ENCODE measurements around the gene SCAF4.

SCAF4 gene

GRCh38 chr21:31711745-31712285, 20.1 kb downstream of the SCAF4 start:
- no peak for DNase-seq

DNA sequence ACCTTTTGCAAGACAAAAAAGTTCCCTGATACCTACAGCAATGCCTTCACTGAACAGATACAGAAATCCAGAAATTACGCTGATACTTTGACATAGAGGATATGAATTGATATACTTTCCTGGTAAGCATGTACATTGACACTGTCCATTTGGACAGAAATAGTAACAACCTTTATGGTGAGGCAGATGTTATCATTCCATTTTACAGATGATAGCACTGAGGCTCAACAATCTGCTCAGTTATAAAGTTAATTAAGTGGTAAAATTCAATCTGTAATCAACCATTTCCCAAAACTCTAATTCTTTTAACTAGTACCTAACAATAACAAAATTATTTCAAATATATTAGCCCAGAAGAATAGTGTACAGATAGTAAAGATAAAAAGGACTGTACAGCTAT, 20.6 kb downstream of the SCAF4 start:
- DNase-seq = no peak

- DNase-seq = no peak
Observed at GRCh38 chr21:31710586-31710985, 21.3 kb downstream of the SCAF4 start.

GRCh38 chr21:31708541-31708940, 23.4 kb downstream of the SCAF4 start:
- no peak for DNase-seq

DNA sequence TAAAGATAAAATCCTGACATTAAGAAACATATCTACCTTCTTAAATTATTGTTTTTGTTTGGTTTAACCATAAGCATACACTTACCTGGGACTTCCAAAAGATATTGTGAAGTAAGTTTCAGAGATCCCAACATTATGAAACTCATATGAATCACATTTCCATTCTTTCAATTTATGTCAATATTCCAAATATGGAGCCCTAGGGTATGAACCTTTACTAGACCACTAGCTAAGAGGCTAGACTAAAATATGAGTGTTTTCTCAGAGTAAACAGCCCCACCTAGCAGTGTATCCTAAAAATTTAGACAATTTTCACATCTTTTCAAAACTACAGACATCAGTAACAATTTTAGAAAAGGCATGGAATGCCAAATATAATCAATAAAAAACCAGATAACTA, 24.4 kb downstream of the SCAF4 start:
- no peak for DNase-seq

DNA sequence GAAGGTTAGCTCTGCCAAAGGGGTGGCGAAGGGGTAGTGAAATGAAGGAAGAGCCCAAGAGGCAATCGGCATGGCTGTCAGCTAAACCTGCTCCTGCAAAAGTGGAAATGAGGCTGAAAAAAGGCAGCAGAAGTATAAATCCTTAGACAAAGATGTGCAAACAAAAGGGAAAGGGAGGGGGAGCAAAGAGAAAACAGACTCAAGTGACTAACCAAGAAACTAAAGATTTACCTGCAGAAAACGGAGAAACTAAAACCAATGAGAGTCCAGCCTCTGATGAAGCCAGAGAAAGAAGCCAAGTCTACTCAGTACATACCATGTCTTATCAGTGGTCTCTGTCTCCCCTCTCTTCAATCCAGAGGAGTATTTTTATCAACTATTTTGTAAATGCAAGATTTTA, 25.4 kb downstream of the SCAF4 start:
- DNase-seq = no peak

DNA sequence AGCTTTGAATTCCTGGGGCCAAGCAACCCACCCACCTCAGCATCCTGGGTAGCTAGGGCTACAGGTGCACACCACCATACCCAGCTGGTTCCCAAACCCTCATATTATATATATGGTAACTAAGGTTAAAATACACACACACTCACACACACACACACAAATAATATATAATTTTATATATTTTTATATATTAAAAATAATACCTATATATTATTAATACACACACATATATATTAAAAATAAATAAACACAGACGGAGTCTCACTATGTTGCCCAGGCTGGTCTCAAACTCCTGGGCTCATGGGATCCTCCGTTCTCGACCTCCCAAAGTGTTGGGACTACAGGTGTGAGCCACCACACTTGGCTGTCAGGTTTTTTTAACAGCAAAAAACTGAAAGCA, 31.9 kb downstream of the SCAF4 start:
- no peak for DNase-seq

DNA sequence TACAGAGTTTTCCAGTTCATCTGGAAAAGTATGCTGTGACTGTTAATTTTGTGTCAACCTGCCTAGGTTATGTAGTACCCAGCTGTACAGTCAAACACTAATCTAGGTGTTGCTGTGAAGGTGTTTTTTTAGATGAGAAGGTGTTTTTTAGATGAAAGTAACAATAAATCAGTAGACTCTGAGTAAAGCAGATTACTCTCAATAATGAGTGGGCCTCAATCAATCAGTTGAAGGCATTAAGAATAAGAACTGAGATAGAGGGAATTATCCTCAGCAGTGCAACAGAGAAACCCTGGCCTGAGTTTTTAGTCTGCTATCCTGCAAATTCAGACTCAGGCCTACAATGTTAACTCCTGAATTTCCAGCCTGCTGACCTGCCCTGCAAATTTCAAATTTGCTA, 33.5 kb downstream of the SCAF4 start:
- no peak for DNase-seq

- no peak for DNase-seq
Observed at GRCh38 chr21:31696424-31696823, 35.5 kb downstream of the SCAF4 start.

DNA sequence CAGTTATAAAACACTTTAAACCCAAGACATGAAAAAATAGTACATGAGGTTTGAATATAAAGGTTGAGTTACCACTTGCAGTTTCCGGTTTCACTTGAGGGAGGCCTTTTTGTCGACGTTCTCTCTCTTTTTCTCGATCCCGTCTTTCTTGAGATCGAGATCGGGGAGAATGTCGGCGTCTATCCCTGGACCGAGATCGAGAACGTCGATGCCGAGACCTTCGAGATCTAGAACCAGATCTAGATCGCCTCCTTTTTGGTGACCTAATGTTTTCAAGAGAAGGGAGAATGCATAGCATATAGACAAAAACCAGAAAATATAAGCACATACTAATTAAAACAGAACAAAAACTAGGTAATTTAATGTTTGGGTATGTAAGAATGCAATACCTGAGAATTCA, 38.7 kb downstream of the SCAF4 start:
- DNase-seq = no peak

GRCh38 chr21:31688603-31689368, 43.1 kb downstream of the SCAF4 start:
- DNase-seq = no peak

GRCh38 chr21:31687108-31687507, 44.8 kb downstream of the SCAF4 start:
- DNase-seq = no peak

GRCh38 chr21:31686272-31686915, 45.5 kb downstream of the SCAF4 start:
- no peak for DNase-seq

DNA sequence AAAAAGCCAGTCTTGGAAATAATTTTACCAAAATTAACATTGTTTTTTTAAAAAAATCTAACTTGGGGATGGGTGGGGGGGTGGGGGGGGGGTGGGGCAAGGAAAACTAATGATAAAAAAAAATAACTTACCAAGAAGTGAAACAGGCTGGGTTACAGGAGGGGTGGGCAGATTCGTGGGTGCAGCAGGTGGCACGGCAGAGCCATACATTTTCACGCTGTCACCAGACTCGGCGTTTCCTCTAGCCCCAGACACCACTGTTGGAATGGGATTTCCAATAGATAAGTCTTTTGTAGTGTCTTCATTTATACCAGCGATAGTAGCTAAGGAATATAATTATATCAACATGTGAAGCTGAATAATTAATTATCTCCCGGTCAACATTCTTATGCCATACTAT, 47.0 kb downstream of the SCAF4 start:
- DNase-seq = no peak

GRCh38 chr21:31683029-31683428, 48.9 kb downstream of the SCAF4 start:
- no peak for DNase-seq

DNA sequence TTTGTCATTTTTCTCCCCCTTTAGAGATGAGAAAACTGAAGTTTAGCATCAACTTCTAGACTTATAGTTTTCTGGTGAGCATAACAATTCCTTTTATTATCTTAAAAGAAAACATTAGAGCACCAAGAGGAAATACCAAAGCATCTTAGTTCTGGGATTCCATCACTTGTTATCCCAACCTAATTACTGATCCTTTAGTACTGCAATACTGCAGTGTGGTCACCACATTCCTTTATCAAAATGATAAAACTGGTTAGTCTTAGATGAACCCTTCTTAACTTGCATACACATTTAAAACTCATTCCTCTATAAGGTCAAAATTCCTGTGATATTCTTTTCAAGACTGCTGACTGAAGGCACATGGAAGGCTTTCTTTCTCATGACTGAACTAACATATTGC, 49.3 kb downstream of the SCAF4 start:
- no peak for DNase-seq

- no peak for DNase-seq
Observed at GRCh38 chr21:31678478-31678877, 53.4 kb downstream of the SCAF4 start.

- no peak for DNase-seq
Observed at GRCh38 chr21:31677047-31677446, 54.9 kb downstream of the SCAF4 start.

DNA sequence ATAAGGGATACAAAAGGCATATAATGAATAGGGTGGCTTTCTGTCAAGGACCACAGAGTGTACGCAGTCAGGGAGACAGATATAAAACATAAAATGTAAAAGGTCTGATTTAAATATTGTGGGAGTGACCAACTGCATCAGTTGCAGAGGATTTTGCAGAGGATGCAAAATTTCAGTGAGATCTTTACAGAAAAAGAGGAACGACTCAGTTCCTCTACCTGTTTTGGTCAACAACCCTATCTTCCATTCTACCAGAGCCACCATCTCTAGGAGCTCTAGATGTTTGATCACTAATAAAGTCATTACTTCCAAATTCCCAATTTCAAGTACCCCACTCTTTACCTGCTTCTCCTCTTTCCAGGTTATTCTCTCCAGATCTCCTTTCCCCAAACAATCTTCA, 56.0 kb downstream of the SCAF4 start:
- DNase-seq = no peak

DNA sequence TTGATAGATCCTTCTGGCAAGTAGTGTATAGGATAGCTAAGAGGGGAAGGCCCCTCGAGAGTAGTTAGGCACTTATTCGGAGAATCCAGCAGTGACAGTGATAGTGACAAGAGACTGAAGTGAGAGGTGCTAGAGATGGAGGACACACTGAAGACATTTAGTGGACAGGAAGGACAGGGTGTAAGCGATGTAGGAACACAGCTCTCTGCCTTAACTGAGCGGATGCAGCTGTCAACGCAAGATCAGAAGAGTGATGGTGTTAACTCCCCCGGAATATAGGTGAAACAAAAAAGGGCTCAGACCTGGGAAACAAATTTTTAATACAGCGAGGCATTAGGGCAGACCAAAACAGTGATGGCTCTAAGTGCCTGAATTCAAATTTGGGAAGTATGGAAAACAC, 56.6 kb downstream of the SCAF4 start:
- no peak for DNase-seq

DNA sequence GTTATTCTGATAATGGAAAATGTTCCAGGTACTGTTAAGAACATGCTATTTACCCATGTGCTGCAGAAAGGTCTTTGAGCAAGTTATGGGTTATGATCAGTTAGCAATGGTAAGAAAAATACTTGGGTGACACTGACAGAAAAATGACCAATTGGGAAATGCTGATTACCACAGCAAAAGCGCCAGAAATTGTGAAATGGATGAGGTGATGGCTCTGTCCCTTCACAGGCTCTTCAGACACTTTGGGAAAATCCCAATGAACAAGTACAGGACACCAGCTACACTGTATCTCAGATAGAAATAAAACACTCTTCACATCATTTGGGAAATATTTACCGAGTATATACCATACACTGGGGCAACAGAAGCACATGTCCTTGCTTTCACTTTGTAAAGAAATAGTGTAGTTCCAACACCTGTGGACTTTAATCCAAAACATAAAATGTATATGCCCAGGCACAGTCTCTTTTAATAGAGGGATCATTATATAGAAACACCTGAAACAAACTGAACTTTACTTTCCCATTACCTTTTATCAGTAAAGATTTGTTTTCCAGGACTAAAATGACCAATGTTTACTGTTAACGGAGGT, 58.5 kb downstream of the SCAF4 start:
- DNase-seq = no peak

DNA sequence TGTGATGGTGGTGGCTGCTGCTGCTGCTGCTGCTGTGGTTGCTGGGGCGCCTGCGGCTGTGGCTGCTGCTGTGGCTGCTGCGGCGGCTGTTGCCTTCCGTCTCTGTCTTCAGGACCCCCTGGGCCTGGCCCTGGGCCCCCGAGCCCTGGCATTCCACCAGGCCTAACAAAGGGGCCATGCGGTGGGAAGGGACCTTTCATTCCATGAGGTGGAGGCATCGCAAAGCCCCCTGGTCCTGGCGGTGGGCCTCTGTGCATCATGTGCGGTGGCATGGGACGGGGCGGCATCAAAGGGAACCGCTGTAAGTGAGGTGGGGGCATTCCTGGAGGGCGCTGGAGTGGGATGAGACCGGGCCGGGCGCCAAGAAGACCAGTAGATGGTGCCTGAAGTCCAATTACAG, 60.0 kb downstream of the SCAF4 start:
- DNase-seq = no peak

GRCh38 chr21:31671146-31671716, 60.7 kb downstream of the SCAF4 start:
- no peak for DNase-seq

DNA sequence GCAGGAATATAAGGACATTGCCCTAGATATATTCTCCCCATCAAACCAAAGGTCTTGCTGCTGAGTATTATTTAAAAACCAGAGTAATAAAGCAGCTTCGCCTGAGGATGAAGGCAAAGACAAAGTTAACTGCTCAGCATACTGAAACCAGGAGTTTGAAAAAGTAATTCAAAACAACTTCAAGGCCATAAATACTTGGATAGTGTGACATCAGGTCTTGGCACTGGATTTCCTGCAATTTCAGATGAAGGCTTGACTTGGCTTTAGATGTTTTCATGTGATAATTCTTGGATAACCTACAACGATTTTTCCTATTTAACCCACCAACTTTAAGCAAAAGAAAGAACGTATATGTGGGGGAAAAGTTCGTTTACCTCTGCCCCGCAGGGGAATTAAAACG, 61.8 kb downstream of the SCAF4 start:
- no peak for DNase-seq

Data from NCI-H2107 (cell line).